OCI-M1 (cell line): ENCODE results near the gene PROM1.
A peak's percentile ranks its signal among the peaks of the same experiment; 100 is the strongest.

Source experiments
- DNase-seq: peaks from one replicate; lab custom pipeline; 2025; lab: John Stamatoyannopoulos, UW

PROM1 gene

GRCh38 chr4:16106956-16107355, 23.1 kb upstream of the PROM1 start:
- no peak for DNase-seq

- no peak for DNase-seq
These were observed 20.7 kb upstream of the PROM1 start for GRCh38 chr4:16104520-16104919.

- no peak for DNase-seq
These were observed 18.5 kb upstream of the PROM1 start for GRCh38 chr4:16102356-16102755.

GRCh38 chr4:16100833-16101232, 17.0 kb upstream of the PROM1 start:
- no peak for DNase-seq

- DNase-seq: no peak
These were observed 9.0 kb upstream of the PROM1 start for GRCh38 chr4:16092682-16093319.

GRCh38 chr4:16090096-16090705, 6.4 kb upstream of the PROM1 start:
- no peak for DNase-seq

- no peak for DNase-seq
These were observed 5.3 kb upstream of the PROM1 start for GRCh38 chr4:16089156-16089555.

GRCh38 chr4:16088601-16089000, 4.8 kb upstream of the PROM1 start:
- DNase-seq: no peak

- DNase-seq: no peak
These were observed 2.0 kb upstream of the PROM1 start for GRCh38 chr4:16085822-16086221.

- DNase-seq: no peak
These were observed 1.2 kb downstream of the PROM1 start for GRCh38 chr4:16082426-16083240.

- DNase-seq: no peak
These were observed 1.8 kb downstream of the PROM1 start for GRCh38 chr4:16082041-16082425.

- peak; percentile 4 for DNase-seq
These were observed 4.8 kb downstream of the PROM1 start for GRCh38 chr4:16079046-16079445.

- no peak for DNase-seq
These were observed 5.5 kb downstream of the PROM1 start for GRCh38 chr4:16078195-16078760.

- no peak for DNase-seq
These were observed 6.0 kb downstream of the PROM1 start for GRCh38 chr4:16077786-16078185.

GRCh38 chr4:16075975-16076757, 7.7 kb downstream of the PROM1 start:
- no peak for DNase-seq

GRCh38 chr4:16075061-16075460, 8.8 kb downstream of the PROM1 start:
- DNase-seq: no peak

- DNase-seq: peak; percentile 18
These were observed 11.7 kb downstream of the PROM1 start for GRCh38 chr4:16072168-16072567.

GRCh38 chr4:16070203-16070602, 13.6 kb downstream of the PROM1 start:
- peak; percentile 23 for DNase-seq

- DNase-seq: peak; percentile 40
These were observed 16.3 kb downstream of the PROM1 start for GRCh38 chr4:16067515-16067914.

GRCh38 chr4:16066586-16067128, 17.2 kb downstream of the PROM1 start:
- DNase-seq: no peak

GRCh38 chr4:16065066-16065465, 18.8 kb downstream of the PROM1 start:
- no peak for DNase-seq

- DNase-seq: no peak
These were observed 21.2 kb downstream of the PROM1 start for GRCh38 chr4:16062601-16063000.
